HG03342 (cell line): Measurements from ENCODE around the gene SPATA31E1.

ENCODE experiments used
- ATAC-seq: cut with Tn5 transposase; IDR thresholded peaks from one replicate; pipeline ENCODE4 v1.9.1; 2021; ENCODE audit warnings: mild to moderate bottlenecking, moderate library complexity; ENCODE audit not compliant: unreplicated experiment

SPATA31E1 gene

GRCh38 chr9:87862536-87863268, 20.0 kb upstream of the SPATA31E1 start:
- ATAC-seq = no peak

GRCh38 chr9:87863882-87864465, 18.7 kb upstream of the SPATA31E1 start:
- no peak for ATAC-seq

GRCh38 chr9:87864915-87865314, 17.8 kb upstream of the SPATA31E1 start:
- no peak for ATAC-seq

- no peak for ATAC-seq
These were observed 17.1 kb upstream of the SPATA31E1 start for GRCh38 chr9:87865626-87866025.

- ATAC-seq = no peak
These were observed 15.3 kb upstream of the SPATA31E1 start for GRCh38 chr9:87867391-87867790.

GRCh38 chr9:87868175-87868574, 14.5 kb upstream of the SPATA31E1 start:
- no peak for ATAC-seq

GRCh38 chr9:87868635-87869034, 14.0 kb upstream of the SPATA31E1 start:
- ATAC-seq = no peak

- ATAC-seq = no peak
These were observed 13.6 kb upstream of the SPATA31E1 start for GRCh38 chr9:87869082-87869481.

GRCh38 chr9:87871425-87872078, 11.1 kb upstream of the SPATA31E1 start:
- ATAC-seq = no peak

- no peak for ATAC-seq
These were observed 10.5 kb upstream of the SPATA31E1 start for GRCh38 chr9:87872079-87872624.

GRCh38 chr9:87873607-87874303, 8.9 kb upstream of the SPATA31E1 start:
- no peak for ATAC-seq

- ATAC-seq = no peak
These were observed 8.4 kb upstream of the SPATA31E1 start for GRCh38 chr9:87874304-87874623.

GRCh38 chr9:87875060-87875459, 7.6 kb upstream of the SPATA31E1 start:
- no peak for ATAC-seq

- no peak for ATAC-seq
These were observed 6.7 kb upstream of the SPATA31E1 start for GRCh38 chr9:87875831-87876545.

GRCh38 chr9:87876708-87877107, 6.0 kb upstream of the SPATA31E1 start:
- ATAC-seq = no peak

- no peak for ATAC-seq
These were observed 3.6 kb upstream of the SPATA31E1 start for GRCh38 chr9:87878989-87879511.

GRCh38 chr9:87880116-87880515, 2.6 kb upstream of the SPATA31E1 start:
- no peak for ATAC-seq

GRCh38 chr9:87880683-87881082, 2.0 kb upstream of the SPATA31E1 start:
- ATAC-seq = no peak

- no peak for ATAC-seq
These were observed 597 bp downstream of the SPATA31E1 start for GRCh38 chr9:87883274-87883673.

- no peak for ATAC-seq
These were observed 1.3 kb downstream of the SPATA31E1 start for GRCh38 chr9:87883990-87884389.
